GM23338 (cell line): Measurements from ENCODE around the gene PARD3.

Experiments used
- CREB1 ChIP-seq: fragments of 250-450 bp; sonication (Bioruptor Pico); IDR thresholded peaks from 2 replicates; pipeline ENCODE4 v1.5.0; 2020; ENCODE audit warnings: low read depth, mild to moderate bottlenecking, moderate library complexity
- CTCF ChIP-seq, 2 experiments: fragments of 200-600 bp in 1 of 2; sonication (generic) in 1 of 2; conservative IDR thresholded peaks; 2 replicates each; pipeline versions ENCODE4 v1.5.1 to v1.6.1; 2016 to 2017; ENCODE audit warnings: antibody characterized with exemption in 2 of 2, low read depth in 2 of 2, mild to moderate bottlenecking in 2 of 2, moderate library complexity in 1 of 2
- ETS1 ChIP-seq: IDR thresholded peaks from 2 replicates; pipeline ENCODE4 v1.6.1; 2016; ENCODE audit warnings: antibody characterized with exemption
- EZH2 ChIP-seq: fragments of 200-600 bp; sonication (generic); IDR thresholded peaks from one replicate; pipeline ENCODE4 v1.8.0; 2017; ENCODE audit warnings: antibody characterized with exemption, mild to moderate bottlenecking, low read depth; ENCODE audit not compliant: unreplicated experiment
- EZH2phosphoT487 ChIP-seq: fragments of 200-600 bp; sonication (generic); IDR thresholded peaks from one replicate; pipeline ENCODE4 v1.8.1; 2018; ENCODE audit warnings: antibody characterized with exemption; ENCODE audit not compliant: unreplicated experiment
- JUNB ChIP-seq: IDR thresholded peaks from one replicate; pipeline ENCODE4 v1.6.1; 2016; ENCODE audit warnings: antibody characterized with exemption; ENCODE audit not compliant: unreplicated experiment
- NANOG ChIP-seq: IDR thresholded peaks from 2 replicates; pipeline ENCODE4 v1.6.1; 2016; ENCODE audit warnings: antibody characterized with exemption, borderline replicate concordance
- POLR2AphosphoS5 ChIP-seq: IDR thresholded peaks from 2 replicates; pipeline ENCODE4 v1.6.1; 2016; ENCODE audit warnings: antibody characterized with exemption, low read depth
- REST ChIP-seq: IDR thresholded peaks from one replicate; pipeline ENCODE4 v1.6.1; 2018; ENCODE audit warnings: antibody characterized with exemption; ENCODE audit not compliant: unreplicated experiment
- STAT1 ChIP-seq: IDR thresholded peaks from one replicate; pipeline ENCODE4 v1.6.1; 2016; ENCODE audit warnings: antibody characterized with exemption; ENCODE audit not compliant: unreplicated experiment
- ZNF114 ChIP-seq: fragments of 250-450 bp; sonication (Bioruptor Pico); IDR thresholded peaks from 2 replicates; pipeline ENCODE4 v1.5.0; 2020; ENCODE audit warnings: mild to moderate bottlenecking, moderate library complexity
- ZNF331 ChIP-seq: fragments of 250-450 bp; sonication (Bioruptor Pico); IDR thresholded peaks from 2 replicates; pipeline ENCODE4 v1.5.0; 2020; ENCODE audit warnings: low read depth, mild to moderate bottlenecking, moderate library complexity
- TF ChIP-seq, protein P1 (sequence below): fragments of 250-450 bp; sonication (Bioruptor Pico); IDR thresholded peaks from 2 replicates; pipeline ENCODE4 v1.5.0; 2020; ENCODE audit warnings: mild to moderate bottlenecking, moderate library complexity

DNA sequence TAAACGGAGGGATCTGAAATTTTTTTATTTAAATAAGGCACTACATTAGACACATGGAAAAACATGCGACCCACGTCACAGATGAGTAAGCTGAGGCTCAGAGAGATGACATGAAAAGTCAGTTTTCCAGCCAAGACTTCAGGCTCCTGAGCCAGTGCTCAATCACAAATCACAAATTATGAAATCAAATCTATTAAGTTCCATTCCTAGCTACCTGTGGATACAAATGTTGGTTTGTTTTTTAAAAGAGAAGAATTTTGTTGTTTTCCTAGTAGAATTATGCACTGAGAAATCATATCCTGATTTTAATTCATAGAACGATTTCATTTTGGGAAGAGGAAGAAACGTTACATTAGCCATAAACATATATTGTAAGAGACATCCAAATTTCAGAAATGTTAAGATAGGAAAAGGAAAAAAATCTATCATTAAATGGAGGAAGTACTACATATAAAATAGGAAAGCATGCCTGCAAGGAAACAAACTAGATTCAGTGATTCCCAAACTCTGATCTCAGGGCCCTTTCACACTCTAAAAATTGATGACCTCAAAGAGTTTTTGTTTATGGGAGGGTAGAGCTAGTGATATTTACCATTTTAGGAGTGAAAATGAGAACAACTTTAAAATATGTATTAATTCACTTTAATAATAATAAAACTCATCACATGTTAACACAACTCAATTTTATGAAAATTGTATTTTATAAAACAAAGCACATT, 340.4 kb downstream of the PARD3 start:
- TF ChIP-seq CTCF (conservative IDR thresholded peaks at IDR 0.05; ENCODE audit: low read depth in 2 of 2): no peak
- TF ChIP-seq POLR2AphosphoS5: no peak
- no peak for TF ChIP-seq EZH2
- TF ChIP-seq EZH2phosphoT487: no peak
- TF ChIP-seq JUNB: no peak
- TF ChIP-seq CREB1: no peak
- TF ChIP-seq ZNF331 (CRISPR knock-in tag): no peak
- TF ChIP-seq STAT1: no peak
- no peak for TF ChIP-seq REST
- TF ChIP-seq, protein P1, sequence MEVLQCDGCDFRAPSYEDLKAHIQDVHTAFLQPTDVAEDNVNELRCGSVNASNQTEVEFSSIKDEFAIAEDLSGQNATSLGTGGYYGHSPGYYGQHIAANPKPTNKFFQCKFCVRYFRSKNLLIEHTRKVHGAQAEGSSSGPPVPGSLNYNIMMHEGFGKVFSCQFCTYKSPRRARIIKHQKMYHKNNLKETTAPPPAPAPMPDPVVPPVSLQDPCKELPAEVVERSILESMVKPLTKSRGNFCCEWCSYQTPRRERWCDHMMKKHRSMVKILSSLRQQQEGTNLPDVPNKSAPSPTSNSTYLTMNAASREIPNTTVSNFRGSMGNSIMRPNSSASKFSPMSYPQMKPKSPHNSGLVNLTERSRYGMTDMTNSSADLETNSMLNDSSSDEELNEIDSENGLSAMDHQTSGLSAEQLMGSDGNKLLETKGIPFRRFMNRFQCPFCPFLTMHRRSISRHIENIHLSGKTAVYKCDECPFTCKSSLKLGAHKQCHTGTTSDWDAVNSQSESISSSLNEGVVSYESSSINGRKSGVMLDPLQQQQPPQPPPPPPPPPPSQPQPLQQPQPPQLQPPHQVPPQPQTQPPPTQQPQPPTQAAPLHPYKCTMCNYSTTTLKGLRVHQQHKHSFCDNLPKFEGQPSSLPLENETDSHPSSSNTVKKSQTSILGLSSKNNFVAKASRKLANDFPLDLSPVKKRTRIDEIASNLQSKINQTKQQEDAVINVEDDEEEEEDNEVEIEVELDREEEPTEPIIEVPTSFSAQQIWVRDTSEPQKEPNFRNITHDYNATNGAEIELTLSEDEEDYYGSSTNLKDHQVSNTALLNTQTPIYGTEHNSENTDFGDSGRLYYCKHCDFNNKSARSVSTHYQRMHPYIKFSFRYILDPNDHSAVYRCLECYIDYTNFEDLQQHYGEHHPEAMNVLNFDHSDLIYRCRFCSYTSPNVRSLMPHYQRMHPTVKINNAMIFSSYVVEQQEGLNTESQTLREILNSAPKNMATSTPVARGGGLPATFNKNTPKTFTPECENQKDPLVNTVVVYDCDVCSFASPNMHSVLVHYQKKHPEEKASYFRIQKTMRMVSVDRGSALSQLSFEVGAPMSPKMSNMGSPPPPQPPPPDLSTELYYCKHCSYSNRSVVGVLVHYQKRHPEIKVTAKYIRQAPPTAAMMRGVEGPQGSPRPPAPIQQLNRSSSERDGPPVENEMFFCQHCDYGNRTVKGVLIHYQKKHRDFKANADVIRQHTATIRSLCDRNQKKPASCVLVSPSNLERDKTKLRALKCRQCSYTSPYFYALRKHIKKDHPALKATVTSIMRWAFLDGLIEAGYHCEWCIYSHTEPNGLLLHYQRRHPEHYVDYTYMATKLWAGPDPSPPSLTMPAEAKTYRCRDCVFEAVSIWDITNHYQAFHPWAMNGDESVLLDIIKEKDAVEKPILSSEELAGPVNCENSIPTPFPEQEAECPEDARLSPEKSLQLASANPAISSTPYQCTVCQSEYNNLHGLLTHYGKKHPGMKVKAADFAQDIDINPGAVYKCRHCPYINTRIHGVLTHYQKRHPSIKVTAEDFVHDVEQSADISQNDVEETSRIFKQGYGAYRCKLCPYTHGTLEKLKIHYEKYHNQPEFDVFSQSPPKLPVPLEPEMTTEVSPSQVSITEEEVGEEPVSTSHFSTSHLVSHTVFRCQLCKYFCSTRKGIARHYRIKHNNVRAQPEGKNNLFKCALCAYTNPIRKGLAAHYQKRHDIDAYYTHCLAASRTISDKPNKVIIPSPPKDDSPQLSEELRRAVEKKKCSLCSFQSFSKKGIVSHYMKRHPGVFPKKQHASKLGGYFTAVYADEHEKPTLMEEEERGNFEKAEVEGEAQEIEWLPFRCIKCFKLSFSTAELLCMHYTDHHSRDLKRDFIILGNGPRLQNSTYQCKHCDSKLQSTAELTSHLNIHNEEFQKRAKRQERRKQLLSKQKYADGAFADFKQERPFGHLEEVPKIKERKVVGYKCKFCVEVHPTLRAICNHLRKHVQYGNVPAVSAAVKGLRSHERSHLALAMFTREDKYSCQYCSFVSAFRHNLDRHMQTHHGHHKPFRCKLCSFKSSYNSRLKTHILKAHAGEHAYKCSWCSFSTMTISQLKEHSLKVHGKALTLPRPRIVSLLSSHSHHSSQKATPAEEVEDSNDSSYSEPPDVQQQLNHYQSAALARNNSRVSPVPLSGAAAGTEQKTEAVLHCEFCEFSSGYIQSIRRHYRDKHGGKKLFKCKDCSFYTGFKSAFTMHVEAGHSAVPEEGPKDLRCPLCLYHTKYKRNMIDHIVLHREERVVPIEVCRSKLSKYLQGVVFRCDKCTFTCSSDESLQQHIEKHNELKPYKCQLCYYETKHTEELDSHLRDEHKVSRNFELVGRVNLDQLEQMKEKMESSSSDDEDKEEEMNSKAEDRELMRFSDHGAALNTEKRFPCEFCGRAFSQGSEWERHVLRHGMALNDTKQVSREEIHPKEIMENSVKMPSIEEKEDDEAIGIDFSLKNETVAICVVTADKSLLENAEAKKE (CRISPR knock-in tag): no peak
- no peak for TF ChIP-seq ZNF114 (CRISPR knock-in tag)
- TF ChIP-seq ETS1: no peak
- no peak for TF ChIP-seq NANOG
